ENCODE data around the gene PPM1D. TPM values are rescaled to one million over a fixed set of nuclear protein-coding genes. Genes with fewer than 3 reads are reported as not detected.

The PPM1D gene
- total and polyA plus RNA-seq, 2 of the 13 experiments (the other 11 are each of a cell fraction or from before 2014, with no cell fraction given): 8.0 to 26.2 TPM

DNA sequence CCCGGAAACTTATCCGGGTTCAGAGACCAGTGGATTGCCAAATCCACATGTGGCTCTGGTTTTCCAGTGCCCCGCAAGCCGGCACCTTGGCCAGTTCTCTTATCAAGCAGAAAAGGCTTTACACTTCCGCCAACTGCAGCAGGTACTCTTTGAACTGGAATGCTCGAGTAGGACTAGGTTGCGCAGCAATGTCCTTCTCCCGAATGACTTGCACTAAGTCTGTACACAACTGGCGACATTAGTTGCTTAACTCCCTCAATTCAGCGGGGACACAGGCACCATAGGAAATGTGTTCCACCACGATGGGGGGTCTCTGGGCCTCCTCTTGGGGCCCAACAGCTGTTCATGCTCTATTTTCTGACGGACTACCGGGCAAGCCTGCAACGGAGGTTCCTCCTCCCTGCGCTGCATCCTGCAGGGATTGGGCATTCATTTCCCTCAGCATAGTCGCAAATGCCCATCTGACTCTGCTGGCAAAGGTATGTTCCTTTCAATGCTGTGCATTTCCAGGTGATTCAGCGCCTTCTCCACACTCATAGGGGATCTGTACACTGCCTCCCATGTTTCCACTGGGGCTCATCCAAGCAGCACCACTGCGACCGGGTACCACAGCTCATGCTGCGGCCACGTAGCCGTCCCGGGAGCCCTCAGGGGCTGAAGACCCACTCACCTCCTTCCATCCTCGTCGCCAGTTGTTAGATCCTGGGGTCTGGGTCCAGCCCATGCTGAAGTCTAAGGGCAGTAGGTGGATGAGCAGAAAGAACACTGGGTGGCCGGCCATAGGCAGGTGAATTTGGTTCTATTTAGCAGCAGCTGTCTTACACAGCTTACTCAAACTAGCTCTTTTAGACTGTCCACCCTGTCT lies 39.8 kb upstream of the PPM1D start (continued):
- TF ChIP-seq DMAP1 (CRISPR knock-in tag; IDR thresholded peaks at IDR 0.05): peak; percentile 91; the same call in 1 of the 2 replicates
- no peak for TF ChIP-seq MAFF (IDR thresholded peaks at IDR 0.05; ENCODE audit: low read depth, low read length)
- TF ChIP-seq ONECUT2 (CRISPR knock-in tag; IDR thresholded peaks at IDR 0.05): no peak
- TF ChIP-seq ZNF644 (CRISPR knock-in tag; IDR thresholded peaks at IDR 0.05; ENCODE audit: low read depth): peak; percentile 73; the same call in 1 of the 2 replicates
- TF ChIP-seq MXI1 (IDR thresholded peaks at IDR 0.05; ENCODE audit: borderline replicate concordance, low read depth, low read length): peak; percentile 71; the same call in 1 of the 3 replicates
- TF ChIP-seq PPARG (CRISPR knock-in tag; conservative IDR thresholded peaks at IDR 0.05): peak; percentile 55
- no peak for TF ChIP-seq E2F2 (CRISPR knock-in tag; IDR thresholded peaks at IDR 0.05; ENCODE audit: borderline replicate concordance)
- TF ChIP-seq ARNTL (CRISPR knock-in tag; IDR thresholded peaks at IDR 0.05): peak; percentile 67
- TF ChIP-seq KDM3A (CRISPR knock-in tag; IDR thresholded peaks at IDR 0.05; ENCODE audit: low read depth): peak; percentile 20; the same call in 1 of the 2 replicates
- TF ChIP-seq, protein P1, sequence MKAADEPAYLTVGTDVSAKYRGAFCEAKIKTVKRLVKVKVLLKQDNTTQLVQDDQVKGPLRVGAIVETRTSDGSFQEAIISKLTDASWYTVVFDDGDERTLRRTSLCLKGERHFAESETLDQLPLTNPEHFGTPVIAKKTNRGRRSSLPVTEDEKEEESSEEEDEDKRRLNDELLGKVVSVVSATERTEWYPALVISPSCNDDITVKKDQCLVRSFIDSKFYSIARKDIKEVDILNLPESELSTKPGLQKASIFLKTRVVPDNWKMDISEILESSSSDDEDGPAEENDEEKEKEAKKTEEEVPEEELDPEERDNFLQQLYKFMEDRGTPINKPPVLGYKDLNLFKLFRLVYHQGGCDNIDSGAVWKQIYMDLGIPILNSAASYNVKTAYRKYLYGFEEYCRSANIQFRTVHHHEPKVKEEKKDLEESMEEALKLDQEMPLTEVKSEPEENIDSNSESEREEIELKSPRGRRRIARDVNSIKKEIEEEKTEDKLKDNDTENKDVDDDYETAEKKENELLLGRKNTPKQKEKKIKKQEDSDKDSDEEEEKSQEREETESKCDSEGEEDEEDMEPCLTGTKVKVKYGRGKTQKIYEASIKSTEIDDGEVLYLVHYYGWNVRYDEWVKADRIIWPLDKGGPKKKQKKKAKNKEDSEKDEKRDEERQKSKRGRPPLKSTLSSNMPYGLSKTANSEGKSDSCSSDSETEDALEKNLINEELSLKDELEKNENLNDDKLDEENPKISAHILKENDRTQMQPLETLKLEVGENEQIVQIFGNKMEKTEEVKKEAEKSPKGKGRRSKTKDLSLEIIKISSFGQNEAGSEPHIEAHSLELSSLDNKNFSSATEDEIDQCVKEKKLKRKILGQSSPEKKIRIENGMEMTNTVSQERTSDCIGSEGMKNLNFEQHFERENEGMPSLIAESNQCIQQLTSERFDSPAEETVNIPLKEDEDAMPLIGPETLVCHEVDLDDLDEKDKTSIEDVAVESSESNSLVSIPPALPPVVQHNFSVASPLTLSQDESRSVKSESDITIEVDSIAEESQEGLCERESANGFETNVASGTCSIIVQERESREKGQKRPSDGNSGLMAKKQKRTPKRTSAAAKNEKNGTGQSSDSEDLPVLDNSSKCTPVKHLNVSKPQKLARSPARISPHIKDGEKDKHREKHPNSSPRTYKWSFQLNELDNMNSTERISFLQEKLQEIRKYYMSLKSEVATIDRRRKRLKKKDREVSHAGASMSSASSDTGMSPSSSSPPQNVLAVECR (CRISPR knock-in tag; IDR thresholded peaks at IDR 0.05; ENCODE audit: borderline replicate concordance): peak; percentile 75
- TF ChIP-seq HNF4G (IDR thresholded peaks at IDR 0.05; ENCODE audit: borderline replicate concordance, low read depth, low read length): 0 out of 2 replicates have a peak, but pooled peaks have one; percentile 38
- peak; percentile 63 for TF ChIP-seq HNF4G (CRISPR knock-in tag; IDR thresholded peaks at IDR 0.05; ENCODE audit: borderline replicate concordance, low read depth)
- TF ChIP-seq, protein P2, sequence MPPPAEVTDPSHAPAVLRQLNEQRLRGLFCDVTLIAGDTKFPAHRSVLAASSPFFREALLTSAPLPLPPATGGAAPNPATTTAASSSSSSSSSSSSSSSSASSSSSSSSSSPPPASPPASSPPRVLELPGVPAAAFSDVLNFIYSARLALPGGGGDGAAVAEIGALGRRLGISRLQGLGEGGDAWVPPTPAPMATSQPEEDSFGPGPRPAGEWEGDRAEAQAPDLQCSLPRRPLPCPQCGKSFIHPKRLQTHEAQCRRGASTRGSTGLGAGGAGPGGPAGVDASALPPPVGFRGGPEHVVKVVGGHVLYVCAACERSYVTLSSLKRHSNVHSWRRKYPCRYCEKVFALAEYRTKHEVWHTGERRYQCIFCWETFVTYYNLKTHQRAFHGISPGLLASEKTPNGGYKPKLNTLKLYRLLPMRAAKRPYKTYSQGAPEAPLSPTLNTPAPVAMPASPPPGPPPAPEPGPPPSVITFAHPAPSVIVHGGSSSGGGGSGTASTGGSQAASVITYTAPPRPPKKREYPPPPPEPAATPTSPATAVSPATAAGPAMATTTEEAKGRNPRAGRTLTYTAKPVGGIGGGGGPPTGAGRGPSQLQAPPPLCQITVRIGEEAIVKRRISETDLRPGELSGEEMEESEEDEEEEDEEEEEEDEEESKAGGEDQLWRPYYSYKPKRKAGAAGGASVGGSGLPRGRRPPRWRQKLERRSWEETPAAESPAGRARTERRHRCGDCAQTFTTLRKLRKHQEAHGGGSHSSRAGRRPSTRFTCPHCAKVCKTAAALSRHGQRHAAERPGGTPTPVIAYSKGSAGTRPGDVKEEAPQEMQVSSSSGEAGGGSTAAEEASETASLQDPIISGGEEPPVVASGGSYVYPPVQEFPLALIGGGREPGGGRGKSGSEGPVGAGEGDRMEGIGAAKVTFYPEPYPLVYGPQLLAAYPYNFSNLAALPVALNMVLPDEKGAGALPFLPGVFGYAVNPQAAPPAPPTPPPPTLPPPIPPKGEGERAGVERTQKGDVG (CRISPR knock-in tag; IDR thresholded peaks at IDR 0.05; ENCODE audit: borderline replicate concordance): peak; percentile 72; the same call in 1 of the 2 replicates
- no peak for TF ChIP-seq MZF1 (CRISPR knock-in tag; IDR thresholded peaks at IDR 0.05; ENCODE audit: borderline replicate concordance)
- TF ChIP-seq, protein P3, sequence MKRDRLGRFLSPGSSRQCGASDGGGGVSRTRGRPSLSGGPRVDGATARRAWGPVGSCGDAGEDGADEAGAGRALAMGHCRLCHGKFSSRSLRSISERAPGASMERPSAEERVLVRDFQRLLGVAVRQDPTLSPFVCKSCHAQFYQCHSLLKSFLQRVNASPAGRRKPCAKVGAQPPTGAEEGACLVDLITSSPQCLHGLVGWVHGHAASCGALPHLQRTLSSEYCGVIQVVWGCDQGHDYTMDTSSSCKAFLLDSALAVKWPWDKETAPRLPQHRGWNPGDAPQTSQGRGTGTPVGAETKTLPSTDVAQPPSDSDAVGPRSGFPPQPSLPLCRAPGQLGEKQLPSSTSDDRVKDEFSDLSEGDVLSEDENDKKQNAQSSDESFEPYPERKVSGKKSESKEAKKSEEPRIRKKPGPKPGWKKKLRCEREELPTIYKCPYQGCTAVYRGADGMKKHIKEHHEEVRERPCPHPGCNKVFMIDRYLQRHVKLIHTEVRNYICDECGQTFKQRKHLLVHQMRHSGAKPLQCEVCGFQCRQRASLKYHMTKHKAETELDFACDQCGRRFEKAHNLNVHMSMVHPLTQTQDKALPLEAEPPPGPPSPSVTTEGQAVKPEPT (CRISPR knock-in tag; IDR thresholded peaks at IDR 0.05; ENCODE audit: low read depth): peak; percentile 59; the same call in 1 of the 2 replicates
- peak; percentile 60 for TF ChIP-seq FOSL2 (CRISPR knock-in tag; IDR thresholded peaks at IDR 0.05)
- peak; percentile 33; the same call in 1 of the 2 replicates for TF ChIP-seq ETV6 (CRISPR knock-in tag; conservative IDR thresholded peaks at IDR 0.05)

All from HepG2 (cell line).